Right lobe of liver (tissue), 4 donors: ENCODE data around the gene GNB3.

ENCODE experiments used
- POLR2A ChIP-seq: fragments of 450-650 bp; IDR thresholded peaks from one replicate; pipeline ENCODE4 v1.6.1; 2017; ENCODE audit warnings: antibody characterized with exemption, mild to moderate bottlenecking
- TF ChIP-seq, protein P1 (sequence below), 4 donors: fragments of 200-600 bp in 3 of 4; fragments of 450-650 bp in 1 of 4; IDR thresholded peaks; one replicate each; pipeline versions ENCODE4 v1.5.1 to v1.8.0; 2016 to 2022; ENCODE audit warnings: antibody characterized with exemption in 4 of 4, mild to moderate bottlenecking in 2 of 4
- donor health status: DM: no; HTN: no; CAD: no.
- donor health status: DM: no; HTN: no; CAD: no.
- donor health status: DM: no; HTN: yes; CAD: no.

- no peak for TF ChIP-seq POLR2A
- TF ChIP-seq, protein P1, sequence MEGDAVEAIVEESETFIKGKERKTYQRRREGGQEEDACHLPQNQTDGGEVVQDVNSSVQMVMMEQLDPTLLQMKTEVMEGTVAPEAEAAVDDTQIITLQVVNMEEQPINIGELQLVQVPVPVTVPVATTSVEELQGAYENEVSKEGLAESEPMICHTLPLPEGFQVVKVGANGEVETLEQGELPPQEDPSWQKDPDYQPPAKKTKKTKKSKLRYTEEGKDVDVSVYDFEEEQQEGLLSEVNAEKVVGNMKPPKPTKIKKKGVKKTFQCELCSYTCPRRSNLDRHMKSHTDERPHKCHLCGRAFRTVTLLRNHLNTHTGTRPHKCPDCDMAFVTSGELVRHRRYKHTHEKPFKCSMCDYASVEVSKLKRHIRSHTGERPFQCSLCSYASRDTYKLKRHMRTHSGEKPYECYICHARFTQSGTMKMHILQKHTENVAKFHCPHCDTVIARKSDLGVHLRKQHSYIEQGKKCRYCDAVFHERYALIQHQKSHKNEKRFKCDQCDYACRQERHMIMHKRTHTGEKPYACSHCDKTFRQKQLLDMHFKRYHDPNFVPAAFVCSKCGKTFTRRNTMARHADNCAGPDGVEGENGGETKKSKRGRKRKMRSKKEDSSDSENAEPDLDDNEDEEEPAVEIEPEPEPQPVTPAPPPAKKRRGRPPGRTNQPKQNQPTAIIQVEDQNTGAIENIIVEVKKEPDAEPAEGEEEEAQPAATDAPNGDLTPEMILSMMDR (IDR thresholded peaks at IDR 0.05), result no peak
These were observed 53.6 kb downstream of the GNB3 start for GRCh38 chr12:6894321-6894720.
